Measurements from ENCODE around the gene ELK4.

The ELK4 gene

GRCh38 chr1:205595861-205596260, 36.0 kb downstream of the ELK4 start:
- DNase-seq (ENCODE audit: low read depth) = no peak

GRCh38 chr1:205595435-205595834, 36.4 kb downstream of the ELK4 start:
- DNase-seq (ENCODE audit: low read depth) = no peak

- no peak for DNase-seq (ENCODE audit: low read depth)
Measured at GRCh38 chr1:205594846-205595245, 37.0 kb downstream of the ELK4 start.

- no peak for DNase-seq (ENCODE audit: low read depth)
Measured at GRCh38 chr1:205593967-205594366, 37.8 kb downstream of the ELK4 start.

- DNase-seq (ENCODE audit: low read depth) = no peak
Measured at GRCh38 chr1:205593532-205593931, 38.3 kb downstream of the ELK4 start.

GRCh38 chr1:205592443-205593003, 39.3 kb downstream of the ELK4 start:
- no peak for DNase-seq (ENCODE audit: low read depth)

GRCh38 chr1:205591522-205592351, 40.1 kb downstream of the ELK4 start:
- DNase-seq (ENCODE audit: low read depth) = peak; percentile 78

- no peak for DNase-seq (ENCODE audit: low read depth)
Measured at GRCh38 chr1:205590777-205591513, 40.9 kb downstream of the ELK4 start.

GRCh38 chr1:205590457-205590768, 41.4 kb downstream of the ELK4 start:
- no peak for DNase-seq (ENCODE audit: low read depth)

- DNase-seq (ENCODE audit: low read depth) = no peak
Measured at GRCh38 chr1:205589618-205590456, 42.0 kb downstream of the ELK4 start.

GRCh38 chr1:205589046-205589445, 42.8 kb downstream of the ELK4 start:
- no peak for DNase-seq (ENCODE audit: low read depth)

GRCh38 chr1:205588636-205589035, 43.2 kb downstream of the ELK4 start:
- peak; percentile 62 for DNase-seq (ENCODE audit: low read depth)

- no peak for DNase-seq (ENCODE audit: low read depth)
Measured at GRCh38 chr1:205587581-205587980, 44.2 kb downstream of the ELK4 start.

- DNase-seq (ENCODE audit: low read depth) = no peak
Measured at GRCh38 chr1:205585835-205586785, 45.7 kb downstream of the ELK4 start.

GRCh38 chr1:205585169-205585834, 46.5 kb downstream of the ELK4 start:
- DNase-seq (ENCODE audit: low read depth) = no peak

GRCh38 chr1:205584732-205585131, 47.1 kb downstream of the ELK4 start:
- no peak for DNase-seq (ENCODE audit: low read depth)

- no peak for DNase-seq (ENCODE audit: low read depth)
Measured at GRCh38 chr1:205583461-205584130, 48.2 kb downstream of the ELK4 start.

- no peak for DNase-seq (ENCODE audit: low read depth)
Measured at GRCh38 chr1:205582471-205583291, 49.1 kb downstream of the ELK4 start.

GRCh38 chr1:205582046-205582445, 49.8 kb downstream of the ELK4 start:
- DNase-seq (ENCODE audit: low read depth) = no peak
